GM12878 (cell line): Measurements from ENCODE around the gene LPIN1. TPM values are rescaled to one million over a fixed set of nuclear protein-coding genes. Genes with fewer than 3 reads are reported as not detected.

Source experiments
- ATAC-seq: fragments of 200-7000 bp; cut with Tn5 transposase; 3 replicates; pipeline ENCODE4 v1.9.1; 2020; ENCODE audit warnings: mild to moderate bottlenecking, moderate library complexity
- BruUV-seq: library from RNA; stranded (reverse); fragments of 400-500 nt; replicated peaks from 2 replicates; lab custom pipeline; 2021; lab: Mats Ljungman, UMichigan
- CTCF ChIA-PET: fragments of 300-600 bp; sonication (Branson Sonifier 250); formaldehyde crosslinking; extraction: SDS; loops from one replicate; lab custom pipeline; 2021; ENCODE audit warnings: inconsistent platforms; lab: Yijun Ruan, JAX
- POLR2A ChIA-PET: fragments of 350-600 bp; formaldehyde crosslinking; extraction: SDS; loops from one replicate; lab custom pipeline; 2021; ENCODE audit warnings: inconsistent platforms; lab: Charles Lee
- RAD21 ChIA-PET: fragments of 300-600 bp; sonication (Branson Sonifier 250); formaldehyde crosslinking; loops from one replicate; lab custom pipeline; 2023; ENCODE audit warnings: antibody characterized with exemption; ENCODE audit not compliant: unreplicated experiment; lab: Charles Lee
- SMC1A ChIA-PET: fragments of 300-600 bp; sonication (Branson Sonifier 250); formaldehyde crosslinking; loops from one replicate; lab custom pipeline; 2023; ENCODE audit not compliant: unreplicated experiment, uncharacterized antibody; lab: Charles Lee
- DNase-seq: peaks from one replicate; pipeline ENCODE4 v3.0.0-alpha.2; 2011; ENCODE audit warnings: low read depth, low spot score
- FAIRE-seq: peaks from 3 replicates; lab custom pipeline; 2011; peaks lifted over from hg19 to GRCh38; lab: Jason Lieb, UNC
- H2AFZ ChIP-seq: 2 replicates; pipeline ENCODE4 v1.6.0; 2011; ENCODE audit warnings: low read depth, low read length, control low read depth; ENCODE audit not compliant: control insufficient read depth
- H3K27ac ChIP-seq: 2 replicates; pipeline ENCODE4 v1.5.1; 2011; ENCODE audit warnings: control low read depth; ENCODE audit not compliant: control insufficient read depth, insufficient read depth
- H3K27me3 ChIP-seq, 2 experiments: replicated peaks in 1 of 2; 2 replicates each; pipeline versions ENCODE4 v1.6.0 to v1.6.1; 2011; ENCODE audit warnings: low read length in 1 of 2; ENCODE audit not compliant: control insufficient read depth in 2 of 2, insufficient read depth in 2 of 2
- H3K36me3 ChIP-seq, 2 experiments: 2 replicates each; pipeline ENCODE4 v1.5.1; 2011; ENCODE audit warnings: low read length in 1 of 2; ENCODE audit not compliant: control insufficient read depth in 2 of 2, insufficient read depth in 2 of 2
- H3K4me1 ChIP-seq: 2 replicates; pipeline ENCODE4 v1.6.1; 2011; ENCODE audit warnings: mild to moderate bottlenecking, low read length, moderate library complexity, mixed read lengths; ENCODE audit not compliant: control insufficient read depth, insufficient read depth
- H3K4me2 ChIP-seq: 2 replicates; pipeline ENCODE4 v1.6.0; 2011; ENCODE audit warnings: control low read depth; ENCODE audit not compliant: control insufficient read depth, insufficient read depth
- H3K4me3 ChIP-seq: fragments of 200-600 bp; sonication (generic); 2 replicates; pipeline ENCODE4 v1.5.1; 2016
- H3K79me2 ChIP-seq: 2 replicates; pipeline ENCODE4 v1.6.0; 2011; ENCODE audit warnings: low read length; ENCODE audit not compliant: control insufficient read depth, insufficient read depth
- H3K9ac ChIP-seq: 2 replicates; pipeline ENCODE4 v1.8.0; 2011; ENCODE audit warnings: low read length, control low read depth, mixed read lengths; ENCODE audit not compliant: control insufficient read depth, insufficient read depth
- H3K9me3 ChIP-seq: replicated peaks from 3 replicates; pipeline ENCODE4 v1.5.1; 2011; ENCODE audit warnings: mild to moderate bottlenecking, low read length; ENCODE audit not compliant: control insufficient read depth, insufficient read depth
- H4K20me1 ChIP-seq: 2 replicates; pipeline ENCODE4 v1.6.0; 2011; ENCODE audit not compliant: control insufficient read depth, insufficient read depth
- KAT2A ChIP-seq: conservative IDR thresholded peaks from 2 replicates; pipeline ENCODE4 v1.6.1; 2011; ENCODE audit warnings: low read depth, low read length; ENCODE audit not compliant: control insufficient read depth
- MXI1 ChIP-seq: fragments of 150-350 bp; IDR thresholded peaks from 2 replicates; pipeline ENCODE4 v1.6.1; 2011; ENCODE audit warnings: low read depth, mild to moderate bottlenecking, inconsistent platforms, low read length, improper control_type of control experiment
- MYC ChIP-seq: IDR thresholded peaks from 2 replicates; pipeline ENCODE4 v1.6.1; 2011; ENCODE audit warnings: mild to moderate bottlenecking, low read length, moderate library complexity, inconsistent platforms; ENCODE audit not compliant: insufficient read depth, insufficient replicate concordance, insufficient read length, severe bottlenecking
- PML ChIP-seq: IDR thresholded peaks from 2 replicates; pipeline ENCODE4 v1.6.1; 2012; ENCODE audit warnings: low read length, inconsistent platforms
- SIN3A ChIP-seq: IDR thresholded peaks from 2 replicates; pipeline ENCODE4 v1.6.1; 2012; ENCODE audit warnings: low read depth, low read length, improper control_type of control experiment
- SREBF2 ChIP-seq: IDR thresholded peaks from 2 replicates; pipeline ENCODE4 v1.6.1; 2012; ENCODE audit warnings: mild to moderate bottlenecking, low read length
- SRF ChIP-seq, 2 experiments: IDR thresholded peaks; 2 replicates each; pipeline ENCODE4 v1.6.1; 2011; ENCODE audit warnings: low read depth in 2 of 2, low read length in 2 of 2, mild to moderate bottlenecking in 1 of 2, moderate library complexity in 1 of 2
- STAT1 ChIP-seq: fragments of 450-650 bp; conservative IDR thresholded peaks from 2 replicates; pipeline ENCODE4 v1.6.1; 2014; ENCODE audit warnings: antibody characterized with exemption, mild to moderate bottlenecking
- ZBED1 ChIP-seq: IDR thresholded peaks from 2 replicates; pipeline ENCODE4 v1.6.1; 2016; ENCODE audit warnings: borderline replicate concordance
- WGBS: methylation state at CpG from one replicate; pipeline ENCODE4 v1.1.6; 2016; ENCODE audit warnings: low lambda C conversion rate; ENCODE audit not compliant: insufficient replicate concordance, insufficient coverage; ENCODE audit errors: missing lambda C conversion rate; 5-methylcytosine and 5-hydroxymethylcytosine counted together
- in situ Hi-C: fragments of 300-500 bp; cut with MboI; formaldehyde crosslinking; loops from 9 replicates; pipeline ENCODE4 v1.14.3; 2018; ENCODE audit warnings: mixed read lengths
- intact Hi-C: fragments of 100-400 bp; cut with micrococcal nuclease; formaldehyde crosslinking; loops from one replicate; pipeline ENCODE4 v1.14.2; 2022; ENCODE audit not compliant: unreplicated experiment
- polyA plus RNA-seq, 11 experiments: library from polyadenylated mRNA; depleted of rRNA in 4 of 11; unstranded in 6 of 11; stranded (reverse) in 5 of 11; fragments of >200 nt; fragmentation: Nextera tagmentation in 4 of 11; fragmentation: Illumina TruSeq in 1 of 11; extraction: Ambion mirVana in 4 of 11; extraction: Trizol in 1 of 11; gene quantifications; 1 replicate in 1 of 11; 2 replicates in 10 of 11; pipeline versions ENCODE4 v1.2.1 to v1.2.3, GENCODE V29; 2011 to 2016; ENCODE audit warnings: inconsistent platforms in 2 of 11, missing spikeins in 2 of 11, low read depth in 1 of 11
- total RNA-seq, 4 experiments: library from RNA; depleted of rRNA in 3 of 4; stranded (reverse); fragments of >200 nt in 3 of 4; fragmentation: Illumina TruSeq in 1 of 4; extraction: Trizol in 1 of 4; gene quantifications; 2 replicates each; pipeline versions ENCODE4 v1.2.1 to v1.2.3, GENCODE V29; 2013 to 2021
- TF ChIP-seq, protein P1 (sequence below): fragments of 450-650 bp; IDR thresholded peaks from 2 replicates; pipeline ENCODE4 v1.6.1; 2016; ENCODE audit warnings: mild to moderate bottlenecking, moderate library complexity, borderline replicate concordance
- TF ChIP-seq, protein P2 (sequence below): IDR thresholded peaks from 2 replicates; pipeline ENCODE4 v1.6.1; 2012; ENCODE audit warnings: low read length, inconsistent platforms
- TF ChIP-seq, protein P3 (sequence below): fragments of 150-350 bp; IDR thresholded peaks from 2 replicates; pipeline ENCODE4 v1.6.1; 2014; ENCODE audit warnings: mild to moderate bottlenecking, low read depth, low read length
- TF ChIP-seq, protein P4 (sequence below): IDR thresholded peaks from 2 replicates; pipeline ENCODE4 v1.6.1; 2012; ENCODE audit warnings: mild to moderate bottlenecking, low read depth, low read length

LPIN1 gene
- total and polyA plus RNA-seq, 10 of the 15 experiments (the other 5 are each of a cell fraction or from before 2014, with no cell fraction given) = 18.8 to 82.5 (median 50.3) TPM

DNA sequence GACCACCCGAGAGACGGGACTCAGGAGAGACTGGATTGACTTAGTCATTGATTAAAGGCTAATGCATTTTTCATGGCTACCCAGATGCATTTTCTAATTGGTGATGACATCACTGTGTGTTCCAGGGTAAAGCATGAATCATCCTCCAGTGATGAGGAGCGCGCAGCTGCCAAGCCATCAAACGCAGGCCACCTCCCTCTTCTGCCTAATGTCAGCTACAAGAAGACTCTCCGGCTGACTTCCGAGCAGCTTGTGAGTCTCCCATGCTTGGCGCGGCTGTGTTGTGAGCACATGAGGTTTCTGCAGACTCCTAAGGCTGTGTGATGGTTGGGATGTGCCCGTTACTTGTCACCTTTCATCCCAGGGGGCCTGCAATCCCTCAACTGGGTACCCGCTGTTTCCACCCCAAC lies 56.4 kb downstream of the LPIN1 start (continued):
- TF ChIP-seq, protein P1, sequence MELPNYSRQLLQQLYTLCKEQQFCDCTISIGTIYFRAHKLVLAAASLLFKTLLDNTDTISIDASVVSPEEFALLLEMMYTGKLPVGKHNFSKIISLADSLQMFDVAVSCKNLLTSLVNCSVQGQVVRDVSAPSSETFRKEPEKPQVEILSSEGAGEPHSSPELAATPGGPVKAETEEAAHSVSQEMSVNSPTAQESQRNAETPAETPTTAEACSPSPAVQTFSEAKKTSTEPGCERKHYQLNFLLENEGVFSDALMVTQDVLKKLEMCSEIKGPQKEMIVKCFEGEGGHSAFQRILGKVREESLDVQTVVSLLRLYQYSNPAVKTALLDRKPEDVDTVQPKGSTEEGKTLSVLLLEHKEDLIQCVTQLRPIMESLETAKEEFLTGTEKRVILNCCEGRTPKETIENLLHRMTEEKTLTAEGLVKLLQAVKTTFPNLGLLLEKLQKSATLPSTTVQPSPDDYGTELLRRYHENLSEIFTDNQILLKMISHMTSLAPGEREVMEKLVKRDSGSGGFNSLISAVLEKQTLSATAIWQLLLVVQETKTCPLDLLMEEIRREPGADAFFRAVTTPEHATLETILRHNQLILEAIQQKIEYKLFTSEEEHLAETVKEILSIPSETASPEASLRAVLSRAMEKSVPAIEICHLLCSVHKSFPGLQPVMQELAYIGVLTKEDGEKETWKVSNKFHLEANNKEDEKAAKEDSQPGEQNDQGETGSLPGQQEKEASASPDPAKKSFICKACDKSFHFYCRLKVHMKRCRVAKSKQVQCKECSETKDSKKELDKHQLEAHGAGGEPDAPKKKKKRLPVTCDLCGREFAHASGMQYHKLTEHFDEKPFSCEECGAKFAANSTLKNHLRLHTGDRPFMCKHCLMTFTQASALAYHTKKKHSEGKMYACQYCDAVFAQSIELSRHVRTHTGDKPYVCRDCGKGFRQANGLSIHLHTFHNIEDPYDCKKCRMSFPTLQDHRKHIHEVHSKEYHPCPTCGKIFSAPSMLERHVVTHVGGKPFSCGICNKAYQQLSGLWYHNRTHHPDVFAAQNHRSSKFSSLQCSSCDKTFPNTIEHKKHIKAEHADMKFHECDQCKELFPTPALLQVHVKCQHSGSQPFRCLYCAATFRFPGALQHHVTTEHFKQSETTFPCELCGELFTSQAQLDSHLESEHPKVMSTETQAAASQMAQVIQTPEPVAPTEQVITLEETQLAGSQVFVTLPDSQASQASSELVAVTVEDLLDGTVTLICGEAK = no peak
- TF ChIP-seq STAT1 (no peak), SREBF2 (no peak)
- TF ChIP-seq, protein P2, sequence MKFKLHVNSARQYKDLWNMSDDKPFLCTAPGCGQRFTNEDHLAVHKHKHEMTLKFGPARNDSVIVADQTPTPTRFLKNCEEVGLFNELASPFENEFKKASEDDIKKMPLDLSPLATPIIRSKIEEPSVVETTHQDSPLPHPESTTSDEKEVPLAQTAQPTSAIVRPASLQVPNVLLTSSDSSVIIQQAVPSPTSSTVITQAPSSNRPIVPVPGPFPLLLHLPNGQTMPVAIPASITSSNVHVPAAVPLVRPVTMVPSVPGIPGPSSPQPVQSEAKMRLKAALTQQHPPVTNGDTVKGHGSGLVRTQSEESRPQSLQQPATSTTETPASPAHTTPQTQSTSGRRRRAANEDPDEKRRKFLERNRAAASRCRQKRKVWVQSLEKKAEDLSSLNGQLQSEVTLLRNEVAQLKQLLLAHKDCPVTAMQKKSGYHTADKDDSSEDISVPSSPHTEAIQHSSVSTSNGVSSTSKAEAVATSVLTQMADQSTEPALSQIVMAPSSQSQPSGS = no peak
- TF ChIP-seq, all 136 proteins: peak for 0

DNA sequence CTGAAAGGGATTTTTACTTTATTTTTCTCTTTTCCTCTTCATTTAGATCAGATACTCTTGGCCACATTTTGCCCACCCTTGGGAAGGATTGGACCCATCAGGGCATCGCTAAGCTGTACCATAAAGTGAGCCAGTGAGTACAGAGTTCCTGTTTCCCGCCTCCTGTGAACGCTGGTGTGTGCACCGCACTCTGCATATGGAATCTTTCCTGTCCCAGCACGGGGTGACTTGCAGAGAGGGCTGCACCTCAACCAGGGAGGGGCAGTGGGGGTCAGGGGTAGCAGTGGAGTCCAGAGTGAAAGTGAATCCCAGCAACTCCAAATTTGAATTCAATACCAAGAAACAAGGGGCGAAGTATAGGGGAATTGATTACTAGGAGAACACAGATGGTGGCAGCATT lies 58.6 kb downstream of the LPIN1 start:
- FAIRE-seq (no peak), DNase-seq (no peak), ATAC-seq (no peak)
- SMC1A ChIA-PET = no interaction called here
- Histone ChIP-seq H3K4me1 (no peaks in the 10 kb centered on the region), H4K20me1 (no peaks in the 10 kb centered on the region), H3K36me3 (peaks cover 21 to 35% of the 10 kb centered on the region in 2 experiments), H3K27me3 (no peaks in the 10 kb centered on the region), H3K4me2 (no peak overlapping the region), H3K9ac (no peak overlapping the region), H3K4me3 (no peak overlapping the region), H2AFZ (no peak overlapping the region), H3K79me2 (no peaks in the 10 kb centered on the region), H3K9me3 (no peaks in the 10 kb centered on the region), H3K27ac (no peak overlapping the region)
- CTCF ChIA-PET = interaction anchor here (1.0 to 1.6 kb wide), 3 partner anchors 18 to 1202 kb away, joined by 3 to 6 read pairs (median 3); no protein-coding TSS in a partner anchor
- no TSS peak for BruUV-seq
- intact Hi-C loops = no loop called here
- WGBS = 63% methylated on average over 6 of the region's 6 CpGs
- POLR2A ChIA-PET = no interaction called here
- RAD21 ChIA-PET = no interaction called here
- in situ Hi-C loops = no loop called here
- TF ChIP-seq KAT2A (no peak), MXI1 (no peak), SRF (IDR thresholded peaks at IDR 0.05; ENCODE audit: low read depth in 2 of 2, low read length in 2 of 2) (no peak), MYC (no peak), SIN3A (no peak), ZBED1 (no peak), PML (no peak)
- TF ChIP-seq, protein P3, sequence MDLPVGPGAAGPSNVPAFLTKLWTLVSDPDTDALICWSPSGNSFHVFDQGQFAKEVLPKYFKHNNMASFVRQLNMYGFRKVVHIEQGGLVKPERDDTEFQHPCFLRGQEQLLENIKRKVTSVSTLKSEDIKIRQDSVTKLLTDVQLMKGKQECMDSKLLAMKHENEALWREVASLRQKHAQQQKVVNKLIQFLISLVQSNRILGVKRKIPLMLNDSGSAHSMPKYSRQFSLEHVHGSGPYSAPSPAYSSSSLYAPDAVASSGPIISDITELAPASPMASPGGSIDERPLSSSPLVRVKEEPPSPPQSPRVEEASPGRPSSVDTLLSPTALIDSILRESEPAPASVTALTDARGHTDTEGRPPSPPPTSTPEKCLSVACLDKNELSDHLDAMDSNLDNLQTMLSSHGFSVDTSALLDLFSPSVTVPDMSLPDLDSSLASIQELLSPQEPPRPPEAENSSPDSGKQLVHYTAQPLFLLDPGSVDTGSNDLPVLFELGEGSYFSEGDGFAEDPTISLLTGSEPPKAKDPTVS = no peak
- TF ChIP-seq, protein P4, sequence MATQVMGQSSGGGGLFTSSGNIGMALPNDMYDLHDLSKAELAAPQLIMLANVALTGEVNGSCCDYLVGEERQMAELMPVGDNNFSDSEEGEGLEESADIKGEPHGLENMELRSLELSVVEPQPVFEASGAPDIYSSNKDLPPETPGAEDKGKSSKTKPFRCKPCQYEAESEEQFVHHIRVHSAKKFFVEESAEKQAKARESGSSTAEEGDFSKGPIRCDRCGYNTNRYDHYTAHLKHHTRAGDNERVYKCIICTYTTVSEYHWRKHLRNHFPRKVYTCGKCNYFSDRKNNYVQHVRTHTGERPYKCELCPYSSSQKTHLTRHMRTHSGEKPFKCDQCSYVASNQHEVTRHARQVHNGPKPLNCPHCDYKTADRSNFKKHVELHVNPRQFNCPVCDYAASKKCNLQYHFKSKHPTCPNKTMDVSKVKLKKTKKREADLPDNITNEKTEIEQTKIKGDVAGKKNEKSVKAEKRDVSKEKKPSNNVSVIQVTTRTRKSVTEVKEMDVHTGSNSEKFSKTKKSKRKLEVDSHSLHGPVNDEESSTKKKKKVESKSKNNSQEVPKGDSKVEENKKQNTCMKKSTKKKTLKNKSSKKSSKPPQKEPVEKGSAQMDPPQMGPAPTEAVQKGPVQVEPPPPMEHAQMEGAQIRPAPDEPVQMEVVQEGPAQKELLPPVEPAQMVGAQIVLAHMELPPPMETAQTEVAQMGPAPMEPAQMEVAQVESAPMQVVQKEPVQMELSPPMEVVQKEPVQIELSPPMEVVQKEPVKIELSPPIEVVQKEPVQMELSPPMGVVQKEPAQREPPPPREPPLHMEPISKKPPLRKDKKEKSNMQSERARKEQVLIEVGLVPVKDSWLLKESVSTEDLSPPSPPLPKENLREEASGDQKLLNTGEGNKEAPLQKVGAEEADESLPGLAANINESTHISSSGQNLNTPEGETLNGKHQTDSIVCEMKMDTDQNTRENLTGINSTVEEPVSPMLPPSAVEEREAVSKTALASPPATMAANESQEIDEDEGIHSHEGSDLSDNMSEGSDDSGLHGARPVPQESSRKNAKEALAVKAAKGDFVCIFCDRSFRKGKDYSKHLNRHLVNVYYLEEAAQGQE = no peak
